Keratinocyte (primary cell): ENCODE results near the gene PLCL1. TPM values are rescaled to one million over a fixed set of nuclear protein-coding genes. Genes with fewer than 3 reads are reported as not detected.

ENCODE experiments used
- DNase-seq: peaks from one replicate; pipeline ENCODE4 v3.0.0-alpha.2; 2011; ENCODE audit warnings: low read depth, missing footprints, low spot score
- FAIRE-seq: peaks from 2 replicates; lab custom pipeline; 2011; peaks lifted over from hg19 to GRCh38; lab: Jason Lieb, UNC
- H2AFZ ChIP-seq: 2 replicates; pipeline ENCODE4 v1.6.0; 2012; ENCODE audit warnings: low read length, control low read depth, inconsistent platforms; ENCODE audit not compliant: control insufficient read depth
- H3K27ac ChIP-seq: 2 replicates; pipeline ENCODE4 v1.5.1; 2011; ENCODE audit warnings: low read length; ENCODE audit not compliant: control insufficient read depth, insufficient read depth
- H3K27me3 ChIP-seq: 3 replicates; pipeline ENCODE4 v1.6.0; 2011; ENCODE audit warnings: low read length; ENCODE audit not compliant: control insufficient read depth, insufficient read depth; ENCODE audit errors: extremely low read depth
- H3K36me3 ChIP-seq, 2 experiments: 2 replicates in 1 of 2; 3 replicates in 1 of 2; pipeline ENCODE4 v1.5.1; 2011; ENCODE audit warnings: low read length in 2 of 2, mild to moderate bottlenecking in 1 of 2; ENCODE audit not compliant: control insufficient read depth in 2 of 2, insufficient read depth in 2 of 2; ENCODE audit errors: extremely low read depth in 1 of 2
- H3K4me1 ChIP-seq: 3 replicates; pipeline ENCODE4 v1.5.1; 2011; ENCODE audit warnings: low read length; ENCODE audit not compliant: control insufficient read depth, insufficient read depth; ENCODE audit errors: extremely low read depth
- H3K4me2 ChIP-seq: 3 replicates; pipeline ENCODE4 v1.6.0; 2011; ENCODE audit warnings: low read depth, low read length; ENCODE audit not compliant: control insufficient read depth, insufficient read depth; ENCODE audit errors: extremely low read depth
- H3K4me3 ChIP-seq, 3 experiments: fragments of 200-600 bp in 1 of 3; sonication (generic) in 1 of 3; 2 replicates in 2 of 3; 3 replicates in 1 of 3; pipeline ENCODE4 v1.5.1; 2011 to 2016; ENCODE audit warnings: low read length in 3 of 3, mild to moderate bottlenecking in 3 of 3, control low read depth in 2 of 3, inconsistent platforms in 1 of 3, low read depth in 1 of 3, mixed read lengths in 1 of 3, mixed run types in 1 of 3, moderate library complexity in 1 of 3; ENCODE audit not compliant: control insufficient read depth in 2 of 3, insufficient read depth in 2 of 3; ENCODE audit errors: extremely low read depth in 1 of 3
- H3K79me2 ChIP-seq: 2 replicates; pipeline ENCODE4 v1.6.0; 2012; ENCODE audit warnings: low read length; ENCODE audit not compliant: control insufficient read depth, insufficient read depth
- H3K9ac ChIP-seq: 3 replicates; pipeline ENCODE4 v1.6.0; 2011; ENCODE audit warnings: low read length; ENCODE audit not compliant: control insufficient read depth, insufficient read depth; ENCODE audit errors: extremely low read depth
- H3K9me1 ChIP-seq: 3 replicates; pipeline ENCODE4 v1.6.0; 2011; ENCODE audit warnings: low read length; ENCODE audit not compliant: control insufficient read depth, insufficient read depth; ENCODE audit errors: extremely low read depth
- H3K9me3 ChIP-seq: 2 replicates; pipeline ENCODE4 v1.5.1; 2012; ENCODE audit warnings: low read depth, low read length; ENCODE audit not compliant: control insufficient read depth
- H4K20me1 ChIP-seq: 3 replicates; pipeline ENCODE4 v1.6.0; 2011; ENCODE audit warnings: low read length; ENCODE audit not compliant: control insufficient read depth, insufficient read depth; ENCODE audit errors: extremely low read depth
- CTCF ChIP-seq, 3 experiments: IDR thresholded peaks in 1 of 3; conservative IDR thresholded peaks in 1 of 3; optimal IDR thresholded peaks in 1 of 3; 2 replicates in 2 of 3; 3 replicates in 1 of 3; pipeline versions ENCODE3 to v1.5.1; 2011; ENCODE audit warnings: low read length in 3 of 3, mild to moderate bottlenecking in 3 of 3, moderate library complexity in 2 of 3, control low read depth in 1 of 3, inconsistent platforms in 1 of 3; ENCODE audit not compliant: insufficient read depth in 2 of 3; ENCODE audit errors: extremely low read depth in 1 of 3
- EZH2 ChIP-seq: IDR thresholded peaks from one replicate; pipeline ENCODE4 v1.6.1; 2012; ENCODE audit warnings: inconsistent platforms, mild to moderate bottlenecking, low read length, moderate library complexity
- dilution Hi-C: fragments of 300-500 bp; cut with MboI; formaldehyde crosslinking; loops from one replicate; pipeline ENCODE4 v1.7.0; 2020; ENCODE audit warnings: low sequenced_read_pairs; ENCODE audit not compliant: extremely low pct_ligation_motif_present
- polyA plus RNA-seq, 5 experiments: library from polyadenylated mRNA; depleted of rRNA in 3 of 5; stranded (reverse) in 3 of 5; stranded (forward) in 1 of 5; unstranded in 1 of 5; fragments of >200 nt; gene quantifications; 1 replicate in 1 of 5; 2 replicates in 3 of 5; 3 replicates in 1 of 5; pipeline versions ENCODE4 v1.2.1 to v1.2.3, GENCODE V29; 2011 to 2012; ENCODE audit warnings: missing spikeins in 2 of 5, low read depth in 1 of 5, low replicate concordance in 1 of 5

The PLCL1 gene
- polyA plus RNA-seq, 1 donor (not counting 4 experiments of a cell fraction or from before 2014, with no cell fraction given), result 0.01 TPM

DNA sequence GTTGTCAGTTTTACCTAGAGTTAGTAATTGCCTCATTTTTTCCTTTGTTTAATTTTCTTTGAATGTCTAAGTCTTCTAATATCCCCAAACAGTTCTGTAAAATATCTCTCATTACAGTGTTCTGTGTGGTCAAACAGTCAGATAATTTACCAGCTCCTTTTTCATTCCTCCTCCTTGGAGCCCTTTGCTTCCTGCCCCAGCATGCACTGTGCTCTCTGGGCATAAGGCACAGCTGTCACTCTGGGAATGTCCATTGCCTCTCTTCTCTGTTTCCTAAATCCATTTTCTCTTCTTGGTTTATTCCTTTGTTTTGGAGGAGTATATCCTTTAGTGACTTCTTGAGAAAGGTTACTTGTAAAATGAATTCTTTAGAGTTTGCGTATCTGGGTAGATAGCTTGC is 139.3 kb downstream of the PLCL1 start:
- Histone ChIP-seq H4K20me1 (no peaks in the 10 kb centered on the region), H3K36me3 (no peaks in the 10 kb centered on the region), H3K27me3 (no peaks in the 10 kb centered on the region), H3K9me3 (no peaks in the 10 kb centered on the region), H3K4me2 (no peak overlapping the region), H3K4me3 (no peak overlapping the region), H3K27ac (no peak overlapping the region), H3K4me1 (no peaks in the 10 kb centered on the region), H2AFZ (no peak overlapping the region), H3K9ac (no peak overlapping the region), H3K79me2 (no peaks in the 10 kb centered on the region), H3K9me1 (no peaks in the 10 kb centered on the region)
- dilution Hi-C loops, result no loop called here
- FAIRE-seq (no peak), DNase-seq (no peak)
- no peak for TF ChIP-seq CTCF (optimal IDR thresholded peaks at IDR 0.05 in 1 of 3, IDR thresholded peaks at IDR 0.05 in 1 of 3, conservative IDR thresholded peaks at IDR 0.05 in 1 of 3; ENCODE audit: extremely low read depth in 1 of 3, insufficient read depth in 2 of 3, low read length in 3 of 3)
- no peak for TF ChIP-seq EZH2

GRCh38 chr2:197944416-197945096 is 140.2 kb downstream of the PLCL1 start:
- H2AFZ ChIP-seq, result no peak overlapping the region
- no peaks in the 10 kb centered on the region for H3K4me1 ChIP-seq
- no peaks in the 10 kb centered on the region for H3K36me3 ChIP-seq
- FAIRE-seq (no peak), DNase-seq (no peak)
- H4K20me1 ChIP-seq, result no peaks in the 10 kb centered on the region
- no peaks in the 10 kb centered on the region for H3K9me3 ChIP-seq
- no peaks in the 10 kb centered on the region for H3K79me2 ChIP-seq
- no peaks in the 10 kb centered on the region for H3K9me1 ChIP-seq
- dilution Hi-C loops, result no loop called here
- no peak overlapping the region for H3K9ac ChIP-seq
- TF ChIP-seq CTCF (optimal IDR thresholded peaks at IDR 0.05 in 1 of 3, IDR thresholded peaks at IDR 0.05 in 1 of 3, conservative IDR thresholded peaks at IDR 0.05 in 1 of 3; ENCODE audit: extremely low read depth in 1 of 3, insufficient read depth in 2 of 3, low read length in 3 of 3) (no peak), EZH2 (no peak)
- H3K27ac ChIP-seq, result no peak overlapping the region
- H3K4me2 ChIP-seq, result no peak overlapping the region
- H3K4me3 ChIP-seq, result no peak overlapping the region
- no peaks in the 10 kb centered on the region for H3K27me3 ChIP-seq
